Upper lobe of left lung (tissue), 4 donors: ENCODE results near the gene GPR75.

ENCODE experiments used
- CTCF ChIP-seq, 6 experiments: fragments of 450-650 bp in 4 of 6; fragments of 200-600 bp in 2 of 6; sonication (generic) in 2 of 6; IDR thresholded peaks; one replicate each; pipeline ENCODE4 v1.5.1; 2016 to 2019; ENCODE audit warnings: antibody characterized with exemption in 6 of 6
- POLR2A ChIP-seq, 4 donors: fragments of 450-650 bp; IDR thresholded peaks; one replicate each; pipeline ENCODE4 v1.5.1; 2016 to 2017; ENCODE audit warnings: antibody characterized with exemption in 4 of 4, mild to moderate bottlenecking in 2 of 4

- TF ChIP-seq CTCF (IDR thresholded peaks at IDR 0.05) (no peak), POLR2A (IDR thresholded peaks at IDR 0.05) (no peak)
These were observed 26.9 kb upstream of the GPR75 start for GRCh38 chr2:53886406-53887280.
